IPS DF 4.7 (cell line): ENCODE results near the gene EBF3.

ENCODE experiments used
- DNase-seq: peaks from one replicate; pipeline ENCODE4 v3.0.0-alpha.2; 2013; ENCODE audit warnings: low spot score; ENCODE audit errors: extremely low read depth

EBF3 gene

DNA sequence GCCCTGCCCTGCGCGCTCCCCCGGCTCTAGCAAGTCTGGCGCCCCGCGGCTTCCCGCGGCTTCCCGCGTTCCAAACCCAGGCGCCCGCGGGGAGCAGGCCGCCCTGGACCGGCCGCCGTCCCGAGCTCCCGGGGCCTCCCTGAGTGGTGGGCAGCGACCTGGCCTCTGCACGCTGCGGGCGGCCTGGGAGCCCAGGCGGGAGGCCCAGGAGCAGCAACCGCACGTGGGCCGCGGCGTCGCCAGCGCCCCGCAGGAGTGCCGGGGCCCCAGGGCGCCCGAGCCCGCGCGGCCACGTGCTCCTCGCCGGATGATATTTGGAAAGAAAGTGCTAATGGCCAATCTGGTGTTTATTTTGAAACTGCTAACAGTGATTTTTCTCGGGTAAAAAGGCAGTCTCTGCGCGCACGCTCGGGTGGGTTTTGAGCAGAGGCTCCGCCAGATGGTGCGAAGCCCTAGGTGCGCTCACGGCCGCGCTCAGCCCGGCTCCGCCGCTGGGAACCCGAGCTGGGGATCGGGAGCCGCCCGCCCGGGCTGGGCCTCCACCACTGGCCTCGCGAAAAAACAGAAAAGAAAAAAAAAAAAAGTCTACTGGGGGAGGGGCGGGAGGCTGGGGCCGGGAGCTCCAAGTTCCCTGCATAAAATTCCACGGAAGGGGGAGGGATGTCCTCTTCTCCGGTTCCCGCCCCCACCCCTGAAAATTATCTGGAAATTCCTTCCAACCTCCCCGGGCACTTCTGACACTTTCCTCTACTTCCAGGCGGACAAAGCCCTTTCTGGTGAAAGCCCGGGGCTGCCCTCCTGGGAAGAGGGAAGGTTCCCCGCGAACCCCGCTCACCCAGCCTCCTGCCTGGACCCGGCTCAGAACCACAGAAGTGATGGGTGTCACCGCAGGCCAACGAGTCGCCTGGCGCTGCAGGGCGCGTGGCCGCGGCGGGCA is 4.3 kb downstream of the EBF3 start:
- no peak for DNase-seq

DNA sequence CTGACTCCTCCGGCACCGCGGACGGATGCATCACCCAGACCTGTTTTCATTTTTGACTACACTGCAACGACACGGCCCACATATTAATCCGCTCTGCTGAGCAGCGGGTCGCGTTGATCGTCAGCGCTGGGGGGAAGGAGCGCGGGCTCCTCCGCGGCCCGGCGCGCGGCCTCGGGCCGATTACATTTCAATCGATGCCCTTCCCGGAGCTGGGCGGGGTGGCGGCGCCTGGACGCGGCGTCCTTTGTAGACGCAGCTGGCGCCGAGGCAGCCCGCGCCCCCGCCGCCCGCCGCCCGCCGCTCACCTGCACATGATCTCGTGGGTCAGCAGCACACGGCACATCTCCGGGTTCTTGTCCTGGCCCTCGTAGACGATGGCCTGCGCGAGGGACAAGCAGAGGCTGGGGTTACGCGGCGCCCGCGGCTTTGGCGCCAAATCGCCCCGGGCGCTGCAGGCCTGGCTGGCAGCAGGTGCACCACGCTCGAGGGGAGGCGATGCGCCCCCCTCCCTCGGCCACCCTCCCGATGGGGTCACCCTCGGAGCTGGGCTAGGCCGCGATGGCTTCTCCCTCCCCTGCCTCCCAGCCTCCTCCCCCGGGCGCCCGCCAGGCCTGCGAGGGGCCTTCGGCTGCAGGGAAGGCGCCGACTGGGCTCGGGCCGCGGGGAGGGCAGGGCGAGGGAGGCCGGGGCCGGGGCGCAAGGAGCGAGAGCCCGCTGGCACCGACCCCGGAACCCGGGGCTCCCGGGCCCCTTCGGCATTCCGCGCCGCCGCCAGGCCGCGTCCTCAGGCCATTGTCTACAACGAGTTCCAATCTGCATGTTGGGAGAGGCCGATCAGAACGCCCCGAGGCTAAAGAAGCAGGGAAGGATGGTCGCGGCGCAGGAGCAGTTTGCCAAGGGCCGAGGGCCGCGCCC is 5.2 kb downstream of the EBF3 start:
- DNase-seq, result no peak

DNA sequence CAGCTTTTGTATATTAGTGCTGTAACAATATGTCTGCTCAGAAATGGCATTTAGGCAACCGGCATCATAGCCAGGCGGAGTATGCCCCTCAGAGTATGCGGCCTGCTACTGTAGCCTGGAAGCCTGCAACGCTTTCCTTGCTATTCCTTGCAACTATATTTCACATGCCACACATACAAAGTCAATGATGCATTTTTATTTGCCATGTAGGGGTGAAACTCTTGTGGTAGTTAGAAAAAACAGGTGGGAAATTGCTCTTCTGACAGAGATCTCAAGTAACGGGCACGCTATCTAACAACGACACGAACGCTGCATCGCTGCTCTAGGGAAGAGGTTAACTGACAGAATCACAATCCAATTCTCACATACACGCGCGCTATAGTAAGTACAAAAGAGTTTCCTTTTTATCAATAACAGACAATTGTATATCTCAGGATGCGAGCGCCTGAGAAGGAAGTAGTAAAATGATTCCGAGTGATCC is 5.9 kb downstream of the EBF3 start:
- DNase-seq, result no peak

DNA sequence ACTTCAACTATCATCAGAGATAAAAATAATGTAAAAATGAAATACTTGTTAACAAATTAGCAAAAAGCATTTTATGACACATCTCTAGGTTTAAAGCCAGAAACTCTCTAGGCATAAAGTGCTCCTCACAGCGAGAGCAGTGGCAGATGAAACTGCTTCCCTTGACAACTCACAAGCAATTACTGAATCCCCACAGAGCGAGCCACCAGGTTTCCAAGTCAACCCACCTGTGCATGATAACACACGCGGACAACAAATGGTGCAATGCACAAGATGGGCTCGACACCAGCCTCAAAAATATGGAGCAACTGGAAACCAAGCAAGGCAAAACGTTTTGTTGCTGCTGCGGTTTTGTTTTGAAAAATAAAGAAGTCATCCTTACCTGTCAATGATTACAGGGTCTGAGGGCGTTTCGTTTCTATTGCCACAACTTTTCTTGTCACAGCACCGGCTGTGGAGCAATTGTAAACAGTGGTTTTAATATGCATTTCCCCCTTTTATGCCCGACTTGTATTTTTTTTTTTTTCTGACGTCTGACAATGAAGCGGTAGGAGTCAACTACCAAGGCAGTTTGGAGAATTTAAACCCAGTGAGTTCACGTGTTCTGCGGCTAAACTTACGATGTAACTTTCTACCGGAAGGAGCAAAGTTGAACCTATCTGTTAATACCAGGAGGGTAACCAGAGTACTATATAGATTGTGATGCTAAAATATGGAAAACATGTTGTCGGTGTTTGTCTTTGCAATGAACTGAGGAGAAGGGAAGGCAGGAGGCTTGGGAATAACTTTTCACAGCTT is 7.0 kb downstream of the EBF3 start:
- DNase-seq, result no peak

DNA sequence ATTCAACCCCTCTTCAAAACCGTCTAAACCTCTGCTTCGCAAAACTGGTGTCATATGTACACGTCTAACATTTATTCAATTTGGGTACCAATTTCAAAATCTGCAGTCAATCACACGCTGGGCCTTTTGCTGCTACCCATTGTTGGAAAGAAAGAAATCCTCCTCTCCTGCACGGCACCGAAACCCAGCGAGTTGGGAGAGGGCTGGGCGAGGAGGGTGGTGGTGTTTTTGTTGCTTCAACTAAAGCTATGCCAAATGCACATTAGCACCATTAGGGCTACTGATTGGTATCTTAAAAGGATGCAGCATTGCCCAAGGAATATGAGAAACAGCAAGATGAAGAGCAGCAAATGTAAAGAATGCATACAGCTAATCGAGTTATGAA is 7.8 kb downstream of the EBF3 start:
- DNase-seq, result no peak

DNA sequence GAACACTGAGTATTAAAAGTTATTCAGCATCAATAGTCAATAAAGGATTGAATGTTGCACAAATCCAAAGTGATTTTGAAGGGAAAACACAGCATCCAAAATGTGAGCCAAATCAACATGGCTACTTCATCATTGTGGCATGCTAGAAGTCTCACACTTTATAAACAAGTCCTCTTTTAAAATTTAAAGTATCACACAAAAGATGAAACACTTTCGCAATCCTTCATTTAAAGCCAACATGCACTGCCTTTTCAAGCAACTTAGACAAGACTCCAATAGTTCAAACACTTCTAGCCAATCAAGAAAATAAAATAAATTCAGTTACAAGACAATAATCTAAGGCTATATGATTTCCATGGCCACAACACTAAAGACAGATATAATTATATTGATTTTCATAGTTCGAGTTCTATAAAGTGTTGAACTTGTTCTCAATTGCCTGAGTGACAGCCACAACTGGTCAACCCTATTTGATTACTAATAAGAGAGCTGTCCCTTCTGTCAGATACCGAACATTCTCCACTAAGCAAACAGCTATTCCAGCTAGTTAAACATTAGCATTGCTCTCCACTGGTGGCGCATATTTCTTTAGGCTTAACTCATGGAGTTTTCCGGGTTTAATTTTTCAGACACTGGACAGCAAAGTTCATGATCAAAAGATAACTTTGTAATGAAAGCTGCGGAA is 8.3 kb downstream of the EBF3 start:
- no peak for DNase-seq

DNA sequence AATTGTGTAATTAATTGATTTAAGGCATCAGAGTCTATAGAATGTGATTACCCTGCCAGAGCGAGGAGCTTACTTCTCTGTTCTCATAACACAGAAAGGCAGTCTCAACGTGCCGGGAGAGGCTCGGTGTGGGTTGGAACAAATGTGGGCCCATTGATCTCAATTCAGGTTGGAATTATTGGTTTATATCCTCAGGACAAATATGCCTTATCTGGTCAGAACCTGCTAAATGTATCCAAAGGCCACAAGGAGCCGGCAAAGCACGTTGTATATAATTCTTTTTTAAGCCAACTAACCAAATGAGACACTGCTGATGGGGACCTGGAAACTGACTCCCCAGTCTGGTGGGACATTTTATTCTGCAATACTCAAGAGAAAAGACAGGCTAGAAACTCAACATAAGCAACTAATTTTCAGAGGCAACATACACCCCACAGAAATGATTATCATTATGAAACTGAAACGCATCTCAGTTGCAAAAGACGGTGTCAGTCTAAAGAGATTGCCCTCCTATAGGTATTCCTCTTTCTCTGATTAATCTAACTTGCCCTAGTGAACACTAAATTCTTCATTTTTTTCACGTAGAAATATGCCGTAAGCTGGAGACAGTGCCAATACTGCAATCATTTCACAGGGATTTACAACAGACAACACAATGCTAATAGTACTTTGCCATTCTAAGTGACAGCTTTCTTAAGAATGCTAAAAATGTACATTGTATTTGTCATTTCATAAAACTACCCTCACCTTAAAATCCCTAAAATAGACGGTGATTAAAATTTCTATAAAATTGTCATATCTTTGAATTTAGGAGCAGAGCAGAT is 9.4 kb downstream of the EBF3 start:
- no peak for DNase-seq

DNA sequence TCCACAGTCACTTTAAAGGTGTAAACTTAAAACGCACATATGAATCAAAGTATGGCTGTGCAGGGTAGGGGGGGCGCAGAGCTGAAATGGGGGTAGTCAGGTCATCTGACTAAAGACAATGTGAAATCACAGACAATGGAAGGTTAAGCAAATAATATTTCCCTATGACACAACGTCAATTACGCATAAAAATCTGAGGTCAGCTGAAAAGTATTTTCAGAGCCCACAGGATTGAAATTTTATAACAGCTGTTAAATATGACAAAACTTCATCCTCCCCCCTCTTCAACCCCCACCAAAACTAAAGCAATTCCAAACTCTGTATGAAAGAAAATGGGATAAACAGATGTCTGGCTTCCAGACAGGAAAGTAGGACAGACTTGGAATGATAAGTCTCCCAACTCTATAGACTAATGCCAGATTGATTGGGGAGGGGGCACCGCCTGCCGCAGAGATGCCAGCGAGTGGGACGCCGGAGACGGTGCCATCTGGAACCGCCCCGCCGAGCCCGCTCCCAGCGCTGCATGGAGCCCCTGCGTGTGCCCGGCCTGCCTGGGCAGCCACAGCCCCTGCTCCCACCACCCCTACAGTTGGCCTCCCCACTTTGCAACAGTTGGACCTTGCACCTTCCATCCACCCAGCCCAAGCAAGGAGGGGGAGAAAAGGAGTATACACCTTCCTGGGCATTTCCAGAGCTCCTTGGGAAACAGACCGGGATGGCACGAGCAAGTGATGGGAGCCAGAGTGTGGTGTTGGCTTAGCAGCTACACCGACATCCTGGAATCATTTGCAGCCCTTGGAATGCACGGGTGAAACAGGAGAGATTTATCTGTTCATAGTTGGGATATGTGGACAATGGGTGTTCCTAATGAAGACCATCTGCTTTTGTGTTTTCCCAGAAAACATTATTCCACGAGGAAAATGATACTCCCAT is 10.7 kb downstream of the EBF3 start:
- no peak for DNase-seq

DNA sequence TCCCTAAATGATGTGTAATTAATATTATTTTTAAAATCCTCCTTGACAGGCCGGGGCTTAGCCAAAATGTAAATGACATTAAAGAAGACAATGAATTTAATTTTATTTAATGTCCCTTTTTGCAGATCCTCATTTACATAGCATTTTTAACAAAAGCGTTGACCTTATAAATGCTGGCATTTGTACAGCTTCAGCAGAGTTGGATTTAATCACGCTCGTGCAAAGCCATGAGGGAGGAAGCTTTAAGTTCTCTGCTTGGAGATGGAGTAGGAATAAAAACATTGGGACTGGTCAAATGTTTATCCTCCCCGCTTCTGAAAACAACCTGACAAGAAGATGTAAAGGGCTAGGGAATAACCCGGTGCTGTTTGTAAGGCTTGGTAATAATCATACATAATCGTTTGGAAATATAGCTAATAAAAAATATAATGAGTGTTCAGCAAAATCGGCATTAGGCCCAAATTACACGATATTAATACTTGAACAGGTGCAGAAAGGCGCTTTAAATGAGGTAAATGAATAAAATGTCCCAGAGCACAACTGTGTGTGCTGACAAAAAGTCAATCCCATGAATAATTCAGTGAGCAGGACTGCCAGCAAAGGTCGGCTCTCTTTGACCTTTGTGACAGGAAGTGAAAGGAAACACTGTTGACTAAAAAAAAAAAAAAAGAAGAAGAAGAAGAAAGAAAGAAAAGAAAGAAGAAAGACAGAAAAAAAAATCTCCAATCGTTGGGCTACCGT is 11.5 kb downstream of the EBF3 start:
- DNase-seq, result no peak

DNA sequence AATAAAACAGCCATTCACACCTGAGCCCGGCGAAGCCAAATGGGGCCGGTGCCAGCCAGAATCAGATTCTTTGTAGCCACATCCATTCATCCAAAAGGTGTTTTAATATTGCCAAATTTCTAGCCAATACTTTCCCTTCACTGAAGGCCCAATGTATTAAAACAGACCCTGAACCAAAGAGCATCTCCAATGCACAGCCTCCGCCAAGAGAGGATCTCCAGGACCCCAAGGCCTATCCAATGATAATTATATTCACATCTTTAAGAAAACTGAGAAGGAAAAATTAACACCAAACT is 12.2 kb downstream of the EBF3 start:
- DNase-seq, result no peak

DNA sequence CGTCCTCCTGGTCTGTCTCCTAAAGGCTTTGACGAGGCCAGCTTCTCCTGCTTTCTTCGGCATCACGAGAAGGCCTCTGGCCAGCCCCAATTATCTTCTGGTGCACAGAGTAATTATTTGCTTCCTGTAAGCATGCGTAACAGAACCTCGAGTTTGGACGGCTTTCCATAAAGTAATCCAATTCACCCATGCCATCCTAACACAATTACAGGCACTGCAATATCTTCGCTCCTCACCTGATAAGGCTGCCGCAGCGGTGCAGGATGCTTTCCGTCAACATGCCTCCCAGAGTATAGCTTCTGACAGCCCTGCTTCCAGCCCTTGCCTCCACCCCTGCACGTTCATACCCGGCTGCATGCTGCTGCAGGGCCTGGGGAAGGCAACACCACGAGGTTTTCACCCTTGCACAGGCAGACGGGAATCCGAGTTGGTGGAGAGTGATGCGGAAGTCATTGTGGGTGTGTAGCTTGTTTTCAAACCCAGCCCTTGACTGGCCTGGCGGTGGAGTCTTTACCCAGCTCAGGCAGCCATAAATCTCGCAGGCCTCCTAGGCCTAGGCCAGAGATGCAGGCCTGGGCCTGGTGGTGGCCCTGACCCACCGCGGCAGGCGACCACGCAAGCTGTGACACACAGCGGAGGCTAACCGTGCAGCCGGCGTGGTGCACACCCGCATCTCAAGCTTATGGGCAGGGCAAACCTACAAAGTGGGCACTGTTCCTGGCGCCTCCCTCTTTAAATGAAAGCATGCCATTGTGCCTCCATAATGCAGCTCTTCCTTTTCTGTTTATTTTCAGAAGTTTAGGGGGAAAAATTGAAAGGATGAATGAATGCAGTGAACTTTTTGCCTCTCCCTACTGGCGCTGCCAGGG is 12.7 kb downstream of the EBF3 start:
- no peak for DNase-seq

DNA sequence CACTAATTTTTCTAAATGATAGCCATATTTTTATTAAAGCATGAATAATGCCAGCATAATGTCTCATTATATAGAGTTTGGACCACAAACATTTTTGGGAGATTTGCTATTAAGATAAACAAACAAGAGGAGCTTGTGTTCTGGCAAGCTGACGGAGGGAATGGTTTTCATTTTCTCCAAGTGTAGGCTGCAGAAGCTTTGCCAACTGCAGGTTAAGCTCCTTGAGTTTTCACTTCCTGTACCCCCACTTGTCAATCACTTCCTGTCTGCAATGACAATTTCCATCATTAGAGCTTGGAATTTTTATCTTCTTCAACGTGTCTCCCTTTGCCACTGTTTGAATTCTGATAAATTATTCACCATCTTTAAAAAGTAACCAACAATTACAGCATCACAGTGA is 13.4 kb downstream of the EBF3 start:
- DNase-seq, result no peak

DNA sequence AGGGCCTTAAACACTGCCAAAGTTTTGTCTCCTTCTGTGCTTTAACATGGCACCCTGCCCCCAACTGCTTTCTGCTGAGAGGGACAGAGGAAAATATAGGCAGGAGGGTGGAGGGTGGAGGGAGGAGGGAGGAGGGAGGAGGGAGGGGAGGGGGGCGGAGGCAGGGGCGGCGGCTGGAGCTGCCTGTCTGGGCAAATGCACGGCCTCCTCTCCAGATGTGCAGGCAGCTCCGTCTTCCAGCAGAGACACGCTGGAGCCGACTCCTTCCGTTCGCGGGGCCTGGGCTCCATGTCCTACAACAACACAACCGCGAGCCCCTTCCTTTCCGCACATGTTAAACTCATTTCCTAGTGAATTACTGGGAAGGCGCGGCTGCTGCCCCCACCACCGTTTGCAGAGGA is 14.2 kb downstream of the EBF3 start:
- no peak for DNase-seq

DNA sequence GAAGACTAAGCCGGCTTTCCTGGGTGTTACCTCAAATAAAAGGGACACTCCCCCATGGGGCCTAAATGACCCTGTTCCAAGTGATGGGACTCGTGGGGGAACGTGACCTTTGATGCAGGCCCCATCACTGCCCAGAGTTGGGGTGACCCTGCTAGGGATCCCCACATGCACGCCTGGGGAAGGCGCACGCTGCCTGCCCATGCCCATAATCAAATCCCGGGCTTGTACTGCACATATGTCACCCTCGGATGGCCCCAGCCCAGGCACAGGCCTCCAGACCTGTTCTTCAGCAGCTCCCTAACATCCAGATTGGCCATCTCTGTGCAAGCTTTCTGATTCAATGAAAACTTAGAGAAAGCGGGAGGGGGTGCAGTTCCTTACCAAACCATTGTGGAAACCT is 14.7 kb downstream of the EBF3 start:
- no peak for DNase-seq

DNA sequence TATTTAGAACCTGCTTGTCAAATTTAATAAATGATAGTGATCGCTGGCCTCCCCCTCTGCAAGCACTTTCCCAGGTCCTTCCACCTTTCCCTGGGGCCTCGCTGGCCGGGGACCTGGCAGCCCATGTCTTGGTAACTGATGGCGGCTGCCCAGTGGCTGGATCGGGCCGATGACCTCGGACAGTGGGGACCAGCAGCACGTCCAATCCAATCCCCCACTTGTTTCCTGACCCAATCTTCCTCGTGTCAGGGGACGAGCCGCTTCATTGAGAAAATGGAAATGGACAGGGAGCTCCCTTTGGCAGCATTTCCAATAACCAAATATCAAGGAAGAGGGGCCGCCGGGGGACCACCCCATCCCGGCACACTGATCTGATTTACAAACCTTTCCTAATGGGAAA is 17.2 kb downstream of the EBF3 start:
- DNase-seq, result no peak

DNA sequence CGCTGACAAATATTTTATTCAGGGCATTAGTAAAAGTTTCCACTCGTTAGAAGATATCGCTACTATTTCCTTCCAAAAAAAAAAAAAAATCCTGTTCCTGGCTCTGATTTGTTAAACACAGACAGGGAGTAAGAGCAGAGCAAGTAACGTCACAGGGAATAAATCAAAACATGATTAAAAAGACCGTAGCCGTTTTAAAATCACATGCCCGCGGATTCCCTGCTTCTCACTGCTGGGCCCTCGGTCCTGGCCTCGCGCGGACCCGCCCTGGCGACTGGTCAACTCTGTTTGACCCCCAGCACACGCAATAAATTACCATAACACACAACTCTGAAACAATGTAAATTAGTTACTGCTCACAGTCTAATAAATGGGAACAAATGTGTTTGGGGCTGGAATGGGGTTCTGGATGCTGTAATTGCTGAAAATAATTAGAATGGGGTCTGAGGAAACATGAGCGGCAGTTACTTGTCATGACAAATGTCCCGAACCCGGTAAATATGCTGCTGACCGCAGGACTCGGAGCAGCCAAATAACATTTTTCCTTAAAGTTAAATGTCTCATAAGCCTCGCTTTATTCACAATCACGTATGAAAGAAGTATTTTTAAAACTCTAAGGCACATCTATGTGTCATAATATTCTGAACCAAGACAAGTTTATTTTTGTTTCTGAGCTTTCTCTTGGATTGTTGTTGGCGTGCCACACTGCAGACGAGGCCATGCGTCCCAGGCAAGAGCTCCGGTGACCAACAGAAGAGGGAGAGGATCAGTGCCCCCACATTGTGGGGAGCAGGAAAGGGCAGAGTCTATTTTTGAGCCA is 17.9 kb downstream of the EBF3 start:
- no peak for DNase-seq

DNA sequence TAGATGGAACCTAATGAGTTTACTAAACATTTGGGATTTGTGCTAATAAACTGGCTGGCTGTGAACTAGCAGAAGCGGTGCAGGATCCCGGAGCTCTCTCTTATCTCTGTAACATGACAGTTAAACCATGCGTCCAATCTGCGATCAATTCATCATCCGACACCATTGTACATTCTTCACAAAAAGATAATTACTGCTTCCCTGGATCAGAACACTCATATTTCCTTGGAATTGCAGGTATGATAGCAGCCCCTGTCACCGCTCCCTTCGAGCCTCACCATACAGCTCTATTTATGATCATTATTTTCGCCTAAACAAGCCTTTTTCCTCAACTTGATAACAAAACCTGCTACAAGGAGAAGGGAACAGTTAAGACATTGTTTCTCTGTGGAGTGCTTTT is 18.5 kb downstream of the EBF3 start:
- DNase-seq, result no peak
